PFSK-1 (cell line): ENCODE measurements around the gene NAALADL2.

ENCODE experiments used
- POLR2AphosphoS5 ChIP-seq: IDR thresholded peaks from 2 replicates; pipeline ENCODE4 v1.6.1; 2012; ENCODE audit warnings: low read depth, mild to moderate bottlenecking, control low read depth, low read length, moderate library complexity
- REST ChIP-seq, 2 experiments: IDR thresholded peaks; 2 replicates each; pipeline versions ENCODE4 v1.6.1 to v1.8.0; 2011 to 2012; ENCODE audit warnings: low read depth in 2 of 2, low read length in 2 of 2, control low read depth in 1 of 2, inconsistent platforms in 1 of 2, mild to moderate bottlenecking in 1 of 2, moderate library complexity in 1 of 2; ENCODE audit not compliant: insufficient read depth in 1 of 2
- TAF1 ChIP-seq: IDR thresholded peaks from 2 replicates; pipeline ENCODE4 v1.6.1; 2012; ENCODE audit warnings: low read length, control low read depth, borderline replicate concordance; ENCODE audit not compliant: insufficient read depth

GRCh38 chr3:175464362-175464761, 605.2 kb downstream of the NAALADL2 start:
- TF ChIP-seq REST (IDR thresholded peaks at IDR 0.05; ENCODE audit: insufficient read depth in 1 of 2, low read depth in 2 of 2, low read length in 2 of 2), result no peak
- TF ChIP-seq TAF1, result no peak
- TF ChIP-seq POLR2AphosphoS5, result no peak
